IPS-NIHi7 (cell line): ENCODE data around the gene GPRASP3.
A peak's percentile ranks its signal among the peaks of the same experiment; 100 is the strongest.

Source experiments
- DNase-seq: peaks from one replicate; pipeline ENCODE4 v3.0.0; 2012; ENCODE audit warnings: mixed read lengths; ENCODE audit errors: extremely low spot score

Gene GPRASP3

DNA sequence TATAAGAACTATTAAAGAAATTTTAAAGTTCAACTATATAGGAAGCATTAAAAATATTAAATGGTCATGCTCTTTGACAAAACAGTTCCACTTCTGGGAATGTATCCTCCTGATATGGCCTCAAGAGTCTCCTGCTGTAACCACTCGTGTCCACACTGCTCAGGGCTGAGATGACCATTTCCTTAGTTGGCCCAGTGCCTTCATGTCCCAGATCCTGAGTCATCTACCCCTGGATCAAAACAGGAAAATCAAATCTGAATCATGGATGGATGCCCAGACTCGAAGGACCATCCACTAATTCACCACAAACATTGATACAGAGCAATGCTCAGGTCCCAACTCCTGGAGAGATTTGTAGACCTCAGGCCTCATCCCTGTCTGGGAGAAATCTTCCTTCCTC, 44.7 kb downstream of the GPRASP3 start:
- no peak for DNase-seq

DNA sequence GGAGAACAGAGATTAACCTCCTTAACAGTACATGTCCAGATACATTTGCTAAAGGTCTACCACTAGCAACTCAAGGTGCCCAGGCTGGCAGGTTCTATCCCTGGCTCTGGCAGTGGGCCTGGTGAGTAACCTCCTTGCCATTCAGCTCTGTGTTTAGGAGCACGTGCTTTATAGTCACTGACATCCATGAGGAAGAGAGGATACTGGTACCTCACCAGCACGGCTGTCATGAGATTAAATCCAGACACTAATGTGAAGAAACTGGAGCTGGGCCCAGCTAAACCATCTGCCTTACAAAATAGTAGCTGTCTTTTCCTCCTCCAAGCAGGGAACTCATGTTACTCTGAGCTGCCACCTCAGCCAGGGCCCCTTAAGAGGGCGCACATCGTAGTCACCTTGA, 45.3 kb downstream of the GPRASP3 start:
- no peak for DNase-seq

DNA sequence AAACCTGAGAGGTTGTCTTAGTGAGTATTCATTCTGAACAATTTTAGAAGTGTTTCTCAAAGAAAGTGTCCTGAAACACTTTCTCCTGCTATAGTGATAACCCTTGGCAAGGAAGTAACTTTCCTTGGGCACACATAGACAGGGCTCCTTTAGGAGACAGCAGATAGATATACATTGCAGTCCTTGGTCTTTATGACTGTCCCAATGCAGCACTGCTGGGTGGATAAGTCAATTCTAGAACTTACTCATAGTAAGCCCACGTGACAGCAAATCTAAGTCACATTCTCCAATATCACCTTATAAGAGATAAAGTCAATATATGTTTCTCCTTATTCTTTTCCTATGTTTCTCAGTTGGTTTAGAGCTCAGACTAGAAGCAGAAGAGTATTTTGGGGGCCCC, 46.7 kb downstream of the GPRASP3 start:
- DNase-seq: no peak

DNA sequence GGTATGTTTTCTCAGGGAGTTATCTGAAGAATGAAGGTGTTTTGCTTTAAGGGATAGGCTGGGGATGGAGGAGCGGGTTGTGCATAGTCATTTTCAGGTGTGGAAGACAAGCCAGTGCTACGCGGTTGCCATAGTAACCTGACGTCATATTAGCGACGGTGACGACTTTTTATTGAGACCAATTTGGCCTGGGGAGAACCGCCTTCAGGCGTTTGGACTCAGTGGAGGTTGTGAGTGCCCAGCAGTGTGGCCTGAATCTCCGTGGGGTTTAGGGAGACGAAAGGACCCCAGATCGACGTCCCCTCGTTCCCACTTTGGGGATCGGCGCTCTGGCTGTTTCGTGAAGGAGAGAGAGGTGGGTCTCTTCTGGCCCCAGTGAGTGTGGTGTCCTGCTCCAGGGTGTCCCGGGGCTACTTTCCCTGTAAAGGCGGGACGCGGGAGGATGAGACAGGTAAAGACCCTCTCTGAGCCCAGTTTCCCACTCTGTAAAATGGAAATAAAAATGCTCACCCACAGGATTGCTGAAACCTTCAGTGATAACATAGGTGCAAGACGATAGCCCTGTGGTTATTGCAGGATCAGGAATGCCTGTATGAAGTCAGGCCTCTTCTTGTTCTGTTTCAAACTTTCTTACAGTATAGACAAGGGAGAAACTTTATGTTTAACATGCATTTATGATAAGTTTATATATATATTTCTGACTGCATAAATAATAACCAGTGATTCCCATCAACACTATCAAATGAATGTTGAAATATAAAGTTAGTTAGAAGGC, 48.6 kb downstream of the GPRASP3 start:
- peak; percentile 73 for DNase-seq
